DMS114 treated with DMSO at 0.1 percent for 48 hours (cell line): Measurements from ENCODE around the gene LEMD1.

Source experiments
- DNase-seq: peaks from one replicate; lab custom pipeline; 2025; ENCODE audit not compliant: unreplicated experiment; lab: John Stamatoyannopoulos, UW

Gene LEMD1

DNA sequence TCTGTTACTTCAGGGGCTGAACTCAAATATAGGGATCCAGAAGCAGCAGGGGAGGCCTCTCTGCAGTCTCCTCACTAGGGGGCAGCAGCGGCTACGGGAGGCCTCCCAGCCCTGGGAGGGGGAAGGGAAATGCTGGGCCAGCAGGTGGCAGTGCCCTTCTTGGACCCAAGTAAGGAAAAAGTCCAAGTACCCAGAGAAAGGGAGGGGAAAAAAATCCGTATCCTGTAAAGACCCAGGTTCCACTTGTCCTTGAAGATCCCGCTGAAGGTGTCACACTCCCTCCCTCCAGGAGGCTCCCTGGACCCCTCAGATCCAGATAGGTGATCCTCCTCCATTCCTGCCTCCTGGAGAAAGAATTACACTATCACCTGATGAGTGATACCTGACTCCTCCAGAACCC lies 86.2 kb downstream of the LEMD1 start:
- peak; percentile 58 for DNase-seq

- no peak for DNase-seq
Observed at GRCh38 chr1:205332015-205332791, 89.7 kb downstream of the LEMD1 start.
